ENCODE results near the gene SLC7A4. TPM values are rescaled to one million over a fixed set of nuclear protein-coding genes. Genes with fewer than 3 reads are reported as not detected.

SLC7A4 gene
- total and polyA plus RNA-seq, 10 of the 15 experiments (the other 5 are each of a cell fraction or from before 2014, with no cell fraction given) = 0.06 to 0.25 (median 0.14) TPM; not detected in 6

DNA sequence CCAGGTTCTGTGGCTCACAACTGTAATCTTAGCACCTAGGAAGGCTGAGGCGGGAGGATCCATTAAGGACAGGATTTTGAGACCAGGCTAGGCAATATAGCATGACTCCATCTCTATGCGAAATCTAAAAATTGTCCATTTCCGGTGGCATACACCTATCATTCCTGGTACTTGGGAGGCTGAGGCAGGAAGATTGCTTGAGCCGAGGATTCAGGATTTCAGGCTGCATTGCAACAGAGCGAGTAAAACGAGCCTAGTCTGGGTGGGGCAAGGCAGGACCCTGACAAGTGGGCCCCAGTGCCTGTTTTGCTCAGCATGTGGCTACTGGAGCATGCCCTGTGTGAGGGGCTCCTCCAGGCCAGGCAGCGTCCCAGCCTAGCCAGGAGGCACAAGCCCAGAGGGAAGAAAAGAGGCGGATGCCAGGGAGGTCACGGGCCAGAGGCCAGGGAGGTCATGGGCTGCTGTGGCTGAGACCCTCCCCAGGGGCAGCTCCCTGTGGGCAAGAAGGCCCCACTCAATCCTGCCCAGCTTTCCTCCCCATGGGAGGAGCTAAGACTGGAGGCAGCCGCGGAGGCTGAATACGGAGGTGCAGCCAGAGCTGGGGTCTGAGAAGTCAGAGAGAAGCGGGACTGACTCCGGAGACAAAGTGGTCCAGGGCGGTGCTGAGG, 21.8 kb upstream of the SLC7A4 start (continued):
- TF ChIP-seq, protein P1, sequence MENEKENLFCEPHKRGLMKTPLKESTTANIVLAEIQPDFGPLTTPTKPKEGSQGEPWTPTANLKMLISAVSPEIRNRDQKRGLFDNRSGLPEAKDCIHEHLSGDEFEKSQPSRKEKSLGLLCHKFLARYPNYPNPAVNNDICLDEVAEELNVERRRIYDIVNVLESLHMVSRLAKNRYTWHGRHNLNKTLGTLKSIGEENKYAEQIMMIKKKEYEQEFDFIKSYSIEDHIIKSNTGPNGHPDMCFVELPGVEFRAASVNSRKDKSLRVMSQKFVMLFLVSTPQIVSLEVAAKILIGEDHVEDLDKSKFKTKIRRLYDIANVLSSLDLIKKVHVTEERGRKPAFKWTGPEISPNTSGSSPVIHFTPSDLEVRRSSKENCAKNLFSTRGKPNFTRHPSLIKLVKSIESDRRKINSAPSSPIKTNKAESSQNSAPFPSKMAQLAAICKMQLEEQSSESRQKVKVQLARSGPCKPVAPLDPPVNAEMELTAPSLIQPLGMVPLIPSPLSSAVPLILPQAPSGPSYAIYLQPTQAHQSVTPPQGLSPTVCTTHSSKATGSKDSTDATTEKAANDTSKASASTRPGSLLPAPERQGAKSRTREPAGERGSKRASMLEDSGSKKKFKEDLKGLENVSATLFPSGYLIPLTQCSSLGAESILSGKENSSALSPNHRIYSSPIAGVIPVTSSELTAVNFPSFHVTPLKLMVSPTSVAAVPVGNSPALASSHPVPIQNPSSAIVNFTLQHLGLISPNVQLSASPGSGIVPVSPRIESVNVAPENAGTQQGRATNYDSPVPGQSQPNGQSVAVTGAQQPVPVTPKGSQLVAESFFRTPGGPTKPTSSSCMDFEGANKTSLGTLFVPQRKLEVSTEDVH (IDR thresholded peaks at IDR 0.05; ENCODE audit: low read depth, partially characterized antibody) = no peak
- TF ChIP-seq, protein P2, sequence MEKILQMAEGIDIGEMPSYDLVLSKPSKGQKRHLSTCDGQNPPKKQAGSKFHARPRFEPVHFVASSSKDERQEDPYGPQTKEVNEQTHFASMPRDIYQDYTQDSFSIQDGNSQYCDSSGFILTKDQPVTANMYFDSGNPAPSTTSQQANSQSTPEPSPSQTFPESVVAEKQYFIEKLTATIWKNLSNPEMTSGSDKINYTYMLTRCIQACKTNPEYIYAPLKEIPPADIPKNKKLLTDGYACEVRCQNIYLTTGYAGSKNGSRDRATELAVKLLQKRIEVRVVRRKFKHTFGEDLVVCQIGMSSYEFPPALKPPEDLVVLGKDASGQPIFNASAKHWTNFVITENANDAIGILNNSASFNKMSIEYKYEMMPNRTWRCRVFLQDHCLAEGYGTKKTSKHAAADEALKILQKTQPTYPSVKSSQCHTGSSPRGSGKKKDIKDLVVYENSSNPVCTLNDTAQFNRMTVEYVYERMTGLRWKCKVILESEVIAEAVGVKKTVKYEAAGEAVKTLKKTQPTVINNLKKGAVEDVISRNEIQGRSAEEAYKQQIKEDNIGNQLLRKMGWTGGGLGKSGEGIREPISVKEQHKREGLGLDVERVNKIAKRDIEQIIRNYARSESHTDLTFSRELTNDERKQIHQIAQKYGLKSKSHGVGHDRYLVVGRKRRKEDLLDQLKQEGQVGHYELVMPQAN (conservative IDR thresholded peaks at IDR 0.05) = no peak
- TF ChIP-seq, protein P3, sequence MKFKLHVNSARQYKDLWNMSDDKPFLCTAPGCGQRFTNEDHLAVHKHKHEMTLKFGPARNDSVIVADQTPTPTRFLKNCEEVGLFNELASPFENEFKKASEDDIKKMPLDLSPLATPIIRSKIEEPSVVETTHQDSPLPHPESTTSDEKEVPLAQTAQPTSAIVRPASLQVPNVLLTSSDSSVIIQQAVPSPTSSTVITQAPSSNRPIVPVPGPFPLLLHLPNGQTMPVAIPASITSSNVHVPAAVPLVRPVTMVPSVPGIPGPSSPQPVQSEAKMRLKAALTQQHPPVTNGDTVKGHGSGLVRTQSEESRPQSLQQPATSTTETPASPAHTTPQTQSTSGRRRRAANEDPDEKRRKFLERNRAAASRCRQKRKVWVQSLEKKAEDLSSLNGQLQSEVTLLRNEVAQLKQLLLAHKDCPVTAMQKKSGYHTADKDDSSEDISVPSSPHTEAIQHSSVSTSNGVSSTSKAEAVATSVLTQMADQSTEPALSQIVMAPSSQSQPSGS (IDR thresholded peaks at IDR 0.05; ENCODE audit: low read length) = no peak
- no peak for TF ChIP-seq SP1 (IDR thresholded peaks at IDR 0.05; ENCODE audit: low read depth, low read length)

Measured in GM12878 (cell line).